Kasumi-1 (cell line): ENCODE data around the gene FAR2.
A peak's percentile ranks its signal among the peaks of the same experiment; 100 is the strongest.

ENCODE experiments used
- DNase-seq, 2 experiments: peaks; one replicate each; lab custom pipeline; 2025; lab: John Stamatoyannopoulos, UW

Gene FAR2

GRCh38 chr12:29204521-29204920 is 55.4 kb downstream of the FAR2 start:
- no peak for DNase-seq

DNA sequence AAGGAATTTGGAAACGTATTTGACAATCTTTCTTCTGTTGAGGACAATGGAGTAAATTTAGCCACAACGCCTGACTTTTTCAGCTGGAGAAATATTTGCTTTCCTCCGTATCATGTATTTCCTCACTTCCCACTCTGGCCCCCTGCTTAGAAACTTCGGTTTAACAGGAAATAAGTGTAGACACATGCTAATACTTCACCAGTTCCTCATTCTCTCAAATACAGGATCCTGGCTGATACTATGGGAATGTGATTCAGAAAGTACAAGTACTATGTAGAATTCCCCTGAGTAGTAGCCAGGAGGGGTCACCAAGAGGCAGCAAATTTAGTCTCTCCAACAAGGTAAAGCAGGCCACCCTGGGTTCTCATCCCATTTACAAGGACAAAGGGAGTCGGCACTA is 58.0 kb downstream of the FAR2 start:
- peak; percentile 93 to 94 for DNase-seq

DNA sequence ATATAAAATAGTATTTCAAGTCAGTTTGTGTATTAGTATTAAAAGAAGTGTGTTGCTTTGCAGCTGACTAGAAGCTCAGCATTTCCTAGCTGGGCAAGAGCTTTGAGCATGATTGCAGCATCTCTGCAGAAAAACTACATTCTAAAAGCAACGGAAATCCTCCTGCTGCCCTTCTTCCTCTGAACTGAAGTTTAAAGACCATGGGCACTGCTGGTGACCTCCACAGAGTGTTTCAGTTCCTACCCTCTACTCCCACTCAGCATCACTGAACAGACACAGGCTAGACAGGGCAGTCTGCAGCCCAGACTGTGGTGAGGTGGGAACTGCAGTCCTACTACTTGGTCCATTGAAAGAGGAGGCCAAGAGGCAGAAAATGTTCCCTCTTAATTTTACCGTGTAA is 59.0 kb downstream of the FAR2 start:
- DNase-seq: peak; percentile 68 to 87

DNA sequence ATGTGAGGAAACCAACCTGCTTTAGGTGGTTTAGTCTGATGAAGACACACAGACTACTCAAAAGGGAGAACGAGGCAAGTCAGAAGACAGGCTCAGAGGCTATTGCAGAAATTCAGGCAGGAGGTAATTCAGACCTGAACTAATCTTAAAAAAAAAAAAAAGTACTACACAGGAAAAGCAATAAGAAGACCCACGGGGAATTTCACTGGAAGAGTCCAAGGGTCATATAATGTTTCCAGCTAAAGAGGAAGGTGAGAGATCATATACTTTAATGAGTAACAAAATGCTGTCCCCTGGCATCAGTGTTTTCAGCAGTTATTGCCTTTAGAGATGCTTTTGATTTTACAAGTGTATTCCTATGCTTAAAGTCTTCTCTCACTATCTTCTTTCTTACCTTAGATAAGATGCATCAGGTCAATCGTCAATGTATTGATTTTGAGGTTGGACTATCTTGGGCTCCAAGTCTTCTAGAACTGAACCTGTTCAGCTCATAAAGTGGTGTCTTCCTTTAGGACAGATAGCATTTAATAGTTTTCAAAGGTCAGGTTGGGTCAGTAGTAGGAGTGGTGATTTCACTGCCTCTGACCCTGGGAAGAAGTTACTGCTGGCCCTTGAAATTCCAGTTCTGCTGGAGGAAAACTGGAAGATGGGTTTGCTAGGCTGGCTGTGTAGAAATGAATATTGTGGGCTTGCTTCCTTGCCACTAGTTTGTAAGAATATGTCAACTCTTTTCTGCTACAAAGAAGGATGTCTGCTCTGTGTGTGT is 60.0 kb downstream of the FAR2 start:
- DNase-seq: peak in 1 of 2 experiments; percentile 3

DNA sequence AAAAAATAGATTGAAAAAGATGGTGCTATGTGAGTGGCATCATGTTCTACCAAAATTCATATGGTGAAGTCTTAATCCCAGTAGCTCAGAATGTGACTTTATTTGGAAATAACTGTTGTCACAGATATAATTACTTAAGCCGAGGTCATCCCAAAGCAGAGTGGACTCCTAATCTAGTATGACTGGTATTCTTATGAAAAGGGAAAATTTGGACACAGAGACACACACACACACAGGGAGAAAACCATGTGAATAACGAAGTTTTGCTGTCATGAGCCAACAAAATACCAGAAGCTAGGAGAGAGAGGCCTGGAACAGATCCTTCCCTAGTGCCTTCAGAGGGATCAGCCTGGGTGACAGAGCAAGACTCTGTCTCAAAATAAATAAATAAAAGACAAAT is 62.6 kb downstream of the FAR2 start:
- no peak for DNase-seq

GRCh38 chr12:29212682-29213403 is 63.8 kb downstream of the FAR2 start:
- DNase-seq: no peak

DNA sequence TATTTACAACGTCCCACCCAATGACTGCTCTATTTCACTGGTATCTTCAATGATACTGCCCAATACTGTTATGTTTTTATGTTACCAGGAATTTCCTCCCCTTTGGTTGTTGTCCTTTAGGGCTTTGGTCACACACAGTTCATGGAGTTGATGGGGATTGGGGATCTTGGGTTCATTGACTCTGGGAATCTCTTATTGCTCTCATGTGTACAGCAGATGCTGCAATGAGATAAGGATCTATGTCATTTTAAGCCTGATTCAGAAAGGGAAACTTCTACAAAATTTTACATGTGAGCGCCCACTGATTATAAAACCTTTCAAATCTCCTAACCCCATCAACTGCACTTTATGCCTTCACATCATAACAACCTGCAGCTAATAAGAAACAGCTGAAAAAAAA is 67.2 kb downstream of the FAR2 start:
- no peak for DNase-seq

GRCh38 chr12:29216797-29217575 is 67.9 kb downstream of the FAR2 start:
- no peak for DNase-seq

- no peak for DNase-seq
Observed at GRCh38 chr12:29220632-29221336, 71.7 kb downstream of the FAR2 start.

GRCh38 chr12:29222200-29222599 is 73.1 kb downstream of the FAR2 start:
- DNase-seq: no peak

- DNase-seq: no peak
Observed at GRCh38 chr12:29223426-29223825, 74.3 kb downstream of the FAR2 start.

GRCh38 chr12:29223956-29224543 is 75.0 kb downstream of the FAR2 start:
- DNase-seq: no peak

DNA sequence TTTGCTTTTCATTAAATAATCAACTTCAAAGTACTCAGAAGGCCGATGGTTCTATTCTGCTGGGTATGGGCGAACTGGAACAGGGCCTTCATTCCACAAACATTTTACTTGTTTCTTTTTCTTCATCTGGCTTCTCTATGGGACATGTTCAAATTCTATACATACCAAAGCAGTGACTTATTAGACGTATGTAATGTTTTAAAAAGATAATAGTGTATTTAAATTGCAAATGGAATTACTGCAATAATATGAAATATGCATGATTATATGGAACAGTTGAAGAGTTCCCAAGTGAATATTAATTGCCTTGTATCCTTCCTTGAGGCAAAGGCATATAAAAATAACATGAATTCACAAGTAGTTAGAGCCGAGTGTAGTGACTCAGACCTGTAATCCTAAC is 75.5 kb downstream of the FAR2 start:
- DNase-seq: no peak

GRCh38 chr12:29225834-29226233 is 76.8 kb downstream of the FAR2 start:
- DNase-seq: no peak

DNA sequence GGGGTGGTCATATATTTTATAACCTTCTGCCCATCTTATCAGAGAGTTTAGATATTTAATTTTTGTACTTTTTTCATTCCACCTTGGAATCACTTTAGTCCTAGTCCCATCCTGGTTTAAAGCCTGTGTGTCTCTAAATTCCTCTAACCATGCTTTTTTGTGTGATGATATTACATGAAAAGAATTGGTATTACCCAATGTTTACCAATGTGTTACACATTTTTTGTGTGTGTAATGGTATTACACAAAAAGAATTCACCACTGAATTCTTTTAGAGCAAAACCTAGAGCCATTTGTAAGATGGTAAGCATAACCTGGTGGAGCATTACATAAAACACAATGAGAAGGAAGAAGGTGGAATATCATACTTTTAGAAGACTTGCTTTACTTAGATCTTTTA is 77.5 kb downstream of the FAR2 start:
- DNase-seq: no peak

GRCh38 chr12:29228474-29229157 is 79.5 kb downstream of the FAR2 start:
- DNase-seq: no peak

- DNase-seq: no peak
Observed at GRCh38 chr12:29229158-29229505, 80.1 kb downstream of the FAR2 start.

DNA sequence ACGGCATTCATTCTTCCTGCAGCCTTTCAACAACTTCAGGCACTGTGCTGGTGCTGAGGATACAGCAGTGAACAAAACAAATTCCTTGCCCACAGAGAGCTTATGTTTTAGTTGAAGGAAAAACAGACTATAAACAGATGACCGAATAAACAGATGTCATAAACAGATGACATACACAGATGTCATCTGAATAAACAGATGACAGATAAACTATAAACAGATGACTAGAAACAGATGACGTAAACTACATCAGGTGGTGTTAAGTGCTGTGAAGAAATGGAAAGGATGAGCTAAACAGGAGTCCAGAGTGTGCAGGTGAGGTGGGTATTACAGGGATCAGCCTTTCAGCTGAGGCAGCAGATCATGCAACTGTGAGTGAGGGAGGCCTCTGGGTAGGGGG is 80.9 kb downstream of the FAR2 start:
- DNase-seq: no peak

- no peak for DNase-seq
Observed at GRCh38 chr12:29230800-29231560, 81.9 kb downstream of the FAR2 start.

DNA sequence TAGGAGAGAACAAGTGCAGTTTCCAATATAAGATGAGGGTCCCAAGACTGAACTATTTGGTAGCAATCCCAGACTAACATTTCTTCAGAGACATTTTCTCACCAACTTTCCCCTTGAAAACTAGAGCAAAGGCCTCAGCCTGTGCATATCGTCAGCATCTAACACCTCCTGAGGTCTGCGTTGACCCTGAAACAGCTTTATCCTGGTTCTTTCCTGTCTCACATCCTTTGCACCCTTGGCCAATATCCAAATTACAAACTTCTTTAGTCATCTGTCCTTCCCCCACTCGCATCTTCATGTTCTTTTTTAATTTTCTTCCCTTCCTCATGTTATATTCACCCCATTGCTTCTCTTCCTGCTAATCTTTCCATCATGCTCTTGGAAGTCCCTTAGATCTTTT is 83.0 kb downstream of the FAR2 start:
- no peak for DNase-seq

DNA sequence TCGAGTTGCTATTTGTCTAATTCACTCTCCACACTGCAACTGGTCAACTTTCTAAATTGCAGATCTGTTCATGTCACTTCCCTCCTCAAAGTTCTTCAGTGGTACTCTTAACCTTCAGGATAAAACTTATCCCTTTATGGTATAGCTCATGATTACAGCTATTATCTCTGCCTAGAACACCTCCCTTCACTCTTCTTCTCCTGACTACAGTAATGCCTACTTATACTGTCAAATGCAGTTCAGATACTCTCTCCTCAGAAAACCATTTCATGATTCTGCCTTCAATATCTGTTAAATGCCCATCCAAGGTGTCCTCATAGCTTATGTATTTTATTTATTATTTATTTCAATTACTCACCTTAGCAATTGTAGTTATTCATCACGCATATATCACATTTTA is 85.5 kb downstream of the FAR2 start:
- no peak for DNase-seq
